SK-N-SH treated with all-trans-retinoic acid at 6 μM for 48 hours (cell line): ENCODE data around the gene CAPG.

Source experiments
- ATAC-seq: fragments of 200-7000 bp; cut with Tn5 transposase; 3 replicates; pipeline ENCODE4 v1.9.1; 2020; ENCODE audit warnings: mild to moderate bottlenecking, moderate library complexity
- ARNTL ChIP-seq: fragments of 450-650 bp; formaldehyde crosslinking; IDR thresholded peaks from 2 replicates; pipeline ENCODE4 v1.5.0; 2020; ENCODE audit warnings: low read depth, mild to moderate bottlenecking, moderate library complexity, borderline replicate concordance
- BACH2 ChIP-seq: fragments of 250-450 bp; sonication (Bioruptor Pico); IDR thresholded peaks from 2 replicates; pipeline ENCODE4 v1.9.0; 2021; ENCODE audit warnings: mild to moderate bottlenecking, borderline replicate concordance
- CSDC2 ChIP-seq: fragments of 250-450 bp; sonication (Bioruptor Pico); IDR thresholded peaks from 2 replicates; pipeline ENCODE4 v1.5.0; 2020; ENCODE audit warnings: mild to moderate bottlenecking, moderate library complexity
- ESRRG ChIP-seq: fragments of 250-450 bp; sonication (Bioruptor Pico); IDR thresholded peaks from 2 replicates; pipeline ENCODE4 v1.6.1; 2021; ENCODE audit warnings: mild to moderate bottlenecking
- OSR1 ChIP-seq: fragments of 250-450 bp; sonication (Bioruptor Pico); IDR thresholded peaks from 2 replicates; pipeline ENCODE4 v1.8.0; 2022; ENCODE audit warnings: moderate library complexity, mild to moderate bottlenecking, inconsistent platforms
- PPARA ChIP-seq: fragments of 250-450 bp; sonication (Bioruptor Pico); IDR thresholded peaks from 2 replicates; pipeline ENCODE4 v1.5.0; 2020; ENCODE audit warnings: mild to moderate bottlenecking, borderline replicate concordance
- SNAI2 ChIP-seq: fragments of 250-450 bp; sonication (Bioruptor Pico); IDR thresholded peaks from 2 replicates; pipeline ENCODE4 v1.5.0; 2020; ENCODE audit warnings: mild to moderate bottlenecking, moderate library complexity
- TCF4 ChIP-seq: fragments of 250-450 bp; sonication (Bioruptor Pico); IDR thresholded peaks from 2 replicates; pipeline ENCODE4 v1.8.0; 2021; ENCODE audit warnings: mild to moderate bottlenecking, moderate library complexity, borderline replicate concordance
- TOX ChIP-seq: fragments of 250-450 bp; sonication (Bioruptor Pico); IDR thresholded peaks from 2 replicates; pipeline ENCODE4 v1.8.0; 2021; ENCODE audit warnings: mild to moderate bottlenecking, moderate library complexity, borderline replicate concordance
- ZC3H10 ChIP-seq: fragments of 250-450 bp; sonication (Bioruptor Pico); IDR thresholded peaks from 2 replicates; pipeline ENCODE4 v1.5.1; 2021; ENCODE audit warnings: mild to moderate bottlenecking, moderate library complexity
- ZFP3 ChIP-seq: fragments of 250-450 bp; sonication (Bioruptor Pico); IDR thresholded peaks from 2 replicates; pipeline ENCODE4 v1.5.0; 2020; ENCODE audit warnings: mild to moderate bottlenecking, moderate library complexity
- ZFP30 ChIP-seq: fragments of 450-650 bp; formaldehyde crosslinking; IDR thresholded peaks from 2 replicates; pipeline ENCODE4 v1.5.0; 2022; ENCODE audit warnings: mild to moderate bottlenecking, moderate library complexity
- ZNF70 ChIP-seq: fragments of 450-650 bp; formaldehyde crosslinking; IDR thresholded peaks from 2 replicates; pipeline ENCODE4 v1.5.0; 2020; ENCODE audit warnings: mild to moderate bottlenecking, moderate library complexity
- ZNF8 ChIP-seq: fragments of 450-650 bp; formaldehyde crosslinking; IDR thresholded peaks from 2 replicates; pipeline ENCODE4 v1.5.0; 2020; ENCODE audit warnings: mild to moderate bottlenecking, moderate library complexity
- TF ChIP-seq, protein P1 (sequence below): fragments of 250-450 bp; sonication (Bioruptor Pico); IDR thresholded peaks from 2 replicates; pipeline ENCODE4 v1.5.1; 2021; ENCODE audit warnings: mild to moderate bottlenecking, moderate library complexity
- TF ChIP-seq, protein P2 (sequence below): fragments of 250-450 bp; sonication (Bioruptor Pico); IDR thresholded peaks from 2 replicates; pipeline ENCODE4 v1.8.0; 2021; ENCODE audit warnings: low read depth, mild to moderate bottlenecking, moderate library complexity, borderline replicate concordance
- TF ChIP-seq, protein P3 (sequence below): fragments of 250-450 bp; sonication (Bioruptor Pico); IDR thresholded peaks from 2 replicates; pipeline ENCODE4 v1.5.1; 2020; ENCODE audit warnings: low read depth, mild to moderate bottlenecking, moderate library complexity
- TF ChIP-seq, protein P4 (sequence below): fragments of 250-450 bp; sonication (Bioruptor Pico); IDR thresholded peaks from 2 replicates; pipeline ENCODE4 v1.8.0; 2020; ENCODE audit warnings: mild to moderate bottlenecking, moderate library complexity, borderline replicate concordance

CAPG gene

DNA sequence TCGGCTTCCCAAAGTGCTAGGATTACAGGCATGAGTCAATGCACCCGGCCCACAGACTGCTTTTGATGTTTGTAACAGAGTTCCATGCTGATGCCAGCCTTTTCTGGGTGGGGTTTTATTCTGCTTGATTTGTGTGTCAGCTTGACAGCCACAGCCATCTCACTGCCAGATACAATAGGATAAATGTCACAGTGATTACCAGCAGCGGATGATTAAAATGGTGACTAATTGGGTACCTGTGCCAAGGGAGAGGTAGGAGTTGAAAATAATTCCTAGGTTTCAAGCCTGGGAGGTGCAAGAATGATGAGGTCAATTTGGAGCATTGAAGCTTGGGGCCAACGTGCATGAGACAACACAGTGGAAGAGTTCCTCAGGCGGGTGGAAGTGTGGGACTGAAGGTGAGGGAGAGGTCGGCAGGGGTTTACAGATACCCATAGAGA lies 47.7 kb upstream of the CAPG start:
- TF ChIP-seq, protein P1, sequence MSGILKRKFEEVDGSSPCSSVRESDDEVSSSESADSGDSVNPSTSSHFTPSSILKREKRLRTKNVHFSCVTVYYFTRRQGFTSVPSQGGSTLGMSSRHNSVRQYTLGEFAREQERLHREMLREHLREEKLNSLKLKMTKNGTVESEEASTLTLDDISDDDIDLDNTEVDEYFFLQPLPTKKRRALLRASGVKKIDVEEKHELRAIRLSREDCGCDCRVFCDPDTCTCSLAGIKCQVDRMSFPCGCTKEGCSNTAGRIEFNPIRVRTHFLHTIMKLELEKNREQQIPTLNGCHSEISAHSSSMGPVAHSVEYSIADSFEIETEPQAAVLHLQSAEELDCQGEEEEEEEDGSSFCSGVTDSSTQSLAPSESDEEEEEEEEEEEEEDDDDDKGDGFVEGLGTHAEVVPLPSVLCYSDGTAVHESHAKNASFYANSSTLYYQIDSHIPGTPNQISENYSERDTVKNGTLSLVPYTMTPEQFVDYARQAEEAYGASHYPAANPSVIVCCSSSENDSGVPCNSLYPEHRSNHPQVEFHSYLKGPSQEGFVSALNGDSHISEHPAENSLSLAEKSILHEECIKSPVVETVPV (CRISPR knock-in tag): no peak
- TF ChIP-seq ZNF8 (no peak), ZC3H10 (CRISPR knock-in tag) (no peak), PPARA (CRISPR knock-in tag) (no peak), ESRRG (CRISPR knock-in tag) (no peak), CSDC2 (CRISPR knock-in tag) (no peak), ARNTL (CRISPR knock-in tag) (no peak)
- TF ChIP-seq, protein P2, sequence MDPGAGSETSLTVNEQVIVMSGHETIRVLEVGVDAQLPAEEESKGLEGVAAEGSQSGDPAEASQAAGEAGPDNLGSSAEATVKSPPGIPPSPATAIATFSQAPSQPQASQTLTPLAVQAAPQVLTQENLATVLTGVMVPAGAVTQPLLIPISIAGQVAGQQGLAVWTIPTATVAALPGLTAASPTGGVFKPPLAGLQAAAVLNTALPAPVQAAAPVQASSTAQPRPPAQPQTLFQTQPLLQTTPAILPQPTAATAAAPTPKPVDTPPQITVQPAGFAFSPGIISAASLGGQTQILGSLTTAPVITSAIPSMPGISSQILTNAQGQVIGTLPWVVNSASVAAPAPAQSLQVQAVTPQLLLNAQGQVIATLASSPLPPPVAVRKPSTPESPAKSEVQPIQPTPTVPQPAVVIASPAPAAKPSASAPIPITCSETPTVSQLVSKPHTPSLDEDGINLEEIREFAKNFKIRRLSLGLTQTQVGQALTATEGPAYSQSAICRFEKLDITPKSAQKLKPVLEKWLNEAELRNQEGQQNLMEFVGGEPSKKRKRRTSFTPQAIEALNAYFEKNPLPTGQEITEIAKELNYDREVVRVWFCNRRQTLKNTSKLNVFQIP (CRISPR knock-in tag): no peak
- ATAC-seq: peak; percentile 35; the same call in 1 of the 3 replicates

DNA sequence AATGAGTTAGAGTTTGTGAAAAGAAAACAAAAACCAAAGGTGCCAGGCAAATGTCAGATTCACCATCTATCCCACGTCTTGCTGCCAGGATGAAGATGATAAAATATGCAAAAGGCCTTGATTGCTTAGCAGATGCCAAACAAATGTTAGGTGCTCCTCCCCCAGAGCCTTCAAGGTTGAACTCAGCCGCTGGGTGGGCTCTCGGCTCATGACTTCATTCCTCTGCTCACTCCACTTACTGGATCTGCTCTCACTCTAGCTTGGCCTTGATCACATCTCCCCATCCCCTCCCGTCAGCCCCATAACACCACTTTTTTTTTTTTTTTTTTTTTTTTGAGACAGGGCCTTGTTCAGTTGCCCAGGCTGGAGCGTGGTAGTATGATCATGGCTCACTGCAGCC lies 46.9 kb upstream of the CAPG start:
- TF ChIP-seq ZNF8: no peak
- no peak for TF ChIP-seq PPARA (CRISPR knock-in tag)
- no peak for ATAC-seq

DNA sequence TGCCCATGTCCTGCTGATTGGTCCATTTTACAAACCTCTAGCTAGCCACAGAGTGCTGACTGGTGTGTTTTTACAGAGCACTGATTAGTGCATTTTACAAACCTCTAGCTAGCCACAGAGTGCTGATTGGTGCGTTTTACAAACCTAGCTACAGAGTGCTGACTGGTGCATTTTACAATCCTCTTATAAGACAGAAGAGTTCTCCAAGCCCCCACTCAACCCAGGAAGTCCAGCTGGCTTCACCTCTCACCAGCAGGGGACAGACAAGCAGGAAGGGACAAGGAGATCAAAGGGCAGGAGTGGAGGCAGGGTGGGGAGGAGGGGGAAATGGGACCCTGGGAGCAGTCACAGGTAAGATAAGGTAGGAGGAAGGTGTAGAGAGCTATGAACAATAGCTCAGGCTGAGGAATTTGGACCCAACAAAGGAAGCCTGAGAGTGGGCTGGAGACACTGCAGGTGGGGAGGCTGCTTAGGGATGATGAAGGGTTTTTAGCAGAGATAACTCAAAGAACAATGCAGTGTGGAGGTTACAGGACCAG lies 45.5 kb upstream of the CAPG start:
- no peak for ATAC-seq
- TF ChIP-seq, protein P2 (CRISPR knock-in tag): no peak
- TF ChIP-seq, protein P3, sequence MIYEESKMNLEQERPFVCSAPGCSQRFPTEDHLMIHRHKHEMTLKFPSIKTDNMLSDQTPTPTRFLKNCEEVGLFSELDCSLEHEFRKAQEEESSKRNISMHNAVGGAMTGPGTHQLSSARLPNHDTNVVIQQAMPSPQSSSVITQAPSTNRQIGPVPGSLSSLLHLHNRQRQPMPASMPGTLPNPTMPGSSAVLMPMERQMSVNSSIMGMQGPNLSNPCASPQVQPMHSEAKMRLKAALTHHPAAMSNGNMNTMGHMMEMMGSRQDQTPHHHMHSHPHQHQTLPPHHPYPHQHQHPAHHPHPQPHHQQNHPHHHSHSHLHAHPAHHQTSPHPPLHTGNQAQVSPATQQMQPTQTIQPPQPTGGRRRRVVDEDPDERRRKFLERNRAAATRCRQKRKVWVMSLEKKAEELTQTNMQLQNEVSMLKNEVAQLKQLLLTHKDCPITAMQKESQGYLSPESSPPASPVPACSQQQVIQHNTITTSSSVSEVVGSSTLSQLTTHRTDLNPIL (CRISPR knock-in tag): no peak
- TF ChIP-seq ZC3H10 (CRISPR knock-in tag) (no peak), PPARA (CRISPR knock-in tag) (no peak), ZFP3 (CRISPR knock-in tag) (no peak), OSR1 (CRISPR knock-in tag) (no peak), TOX (CRISPR knock-in tag) (no peak), SNAI2 (CRISPR knock-in tag) (no peak), ZNF8 (no peak)
- TF ChIP-seq, protein P1 (CRISPR knock-in tag): no peak
- TF ChIP-seq, protein P4, sequence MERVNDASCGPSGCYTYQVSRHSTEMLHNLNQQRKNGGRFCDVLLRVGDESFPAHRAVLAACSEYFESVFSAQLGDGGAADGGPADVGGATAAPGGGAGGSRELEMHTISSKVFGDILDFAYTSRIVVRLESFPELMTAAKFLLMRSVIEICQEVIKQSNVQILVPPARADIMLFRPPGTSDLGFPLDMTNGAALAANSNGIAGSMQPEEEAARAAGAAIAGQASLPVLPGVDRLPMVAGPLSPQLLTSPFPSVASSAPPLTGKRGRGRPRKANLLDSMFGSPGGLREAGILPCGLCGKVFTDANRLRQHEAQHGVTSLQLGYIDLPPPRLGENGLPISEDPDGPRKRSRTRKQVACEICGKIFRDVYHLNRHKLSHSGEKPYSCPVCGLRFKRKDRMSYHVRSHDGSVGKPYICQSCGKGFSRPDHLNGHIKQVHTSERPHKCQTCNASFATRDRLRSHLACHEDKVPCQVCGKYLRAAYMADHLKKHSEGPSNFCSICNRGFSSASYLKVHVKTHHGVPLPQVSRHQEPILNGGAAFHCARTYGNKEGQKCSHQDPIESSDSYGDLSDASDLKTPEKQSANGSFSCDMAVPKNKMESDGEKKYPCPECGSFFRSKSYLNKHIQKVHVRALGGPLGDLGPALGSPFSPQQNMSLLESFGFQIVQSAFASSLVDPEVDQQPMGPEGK (CRISPR knock-in tag): no peak

DNA sequence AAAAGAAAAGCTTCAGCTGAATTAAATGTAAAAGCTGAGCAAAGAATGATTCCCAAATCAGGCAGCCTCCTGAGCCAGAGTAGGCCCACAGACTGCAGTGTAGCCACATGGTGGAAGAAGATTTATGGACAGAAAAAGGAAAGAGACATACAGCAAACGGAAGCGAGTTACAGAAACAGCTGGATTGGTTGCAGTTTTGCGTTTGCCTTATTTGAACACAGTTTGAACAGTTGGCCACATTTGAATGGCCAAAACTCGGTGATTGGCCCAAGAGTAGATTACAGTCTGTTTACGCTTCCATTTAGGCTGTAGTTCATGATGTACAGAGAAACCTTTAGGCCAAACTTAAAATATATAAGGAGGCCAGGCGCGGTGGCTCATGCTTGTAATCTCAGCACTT lies 43.4 kb upstream of the CAPG start:
- no peak for ATAC-seq
- no peak for TF ChIP-seq ZFP30
- TF ChIP-seq BACH2: no peak
- TF ChIP-seq, protein P2 (CRISPR knock-in tag): no peak
- TF ChIP-seq TCF4 (CRISPR knock-in tag): no peak
- no peak for TF ChIP-seq OSR1 (CRISPR knock-in tag)
- no peak for TF ChIP-seq ESRRG (CRISPR knock-in tag)
- no peak for TF ChIP-seq ZNF70 (CRISPR knock-in tag)
- no peak for TF ChIP-seq SNAI2 (CRISPR knock-in tag)
- TF ChIP-seq, all 23 proteins: peak for 0
